Hepatocyte (in vitro differentiated cells): ENCODE measurements around the gene TMEM235. TPM values are rescaled to one million over a fixed set of nuclear protein-coding genes. Genes with fewer than 3 reads are reported as not detected.
A peak's percentile ranks its signal among the peaks of the same experiment; 100 is the strongest.

Source experiments
- DNase-seq: peaks from one replicate; pipeline ENCODE4 v3.0.0-alpha.2; 2016; ENCODE audit warnings: low spot score
- H2AFZ ChIP-seq: fragments of 200-600 bp; sonication (generic); 2 replicates; pipeline ENCODE4 v1.6.0; 2016; ENCODE audit warnings: antibody characterized with exemption, mild to moderate bottlenecking
- H3K27ac ChIP-seq: fragments of 200-600 bp; sonication (generic); 2 replicates; pipeline ENCODE4 v1.5.1; 2016; ENCODE audit warnings: mild to moderate bottlenecking
- H3K27me3 ChIP-seq: fragments of 200-600 bp; sonication (generic); 2 replicates; pipeline ENCODE4 v1.6.1; 2016
- H3K36me3 ChIP-seq: fragments of 200-600 bp; sonication (generic); replicated peaks from 2 replicates; pipeline ENCODE4 v1.5.1; 2016; ENCODE audit warnings: low read depth; ENCODE audit not compliant: insufficient read depth
- H3K4me1 ChIP-seq: fragments of 200-600 bp; sonication (generic); 2 replicates; pipeline ENCODE4 v1.5.1; 2016; ENCODE audit warnings: mild to moderate bottlenecking, moderate library complexity; ENCODE audit not compliant: insufficient read depth
- H3K4me2 ChIP-seq: fragments of 200-600 bp; sonication (generic); 2 replicates; pipeline ENCODE4 v1.6.0; 2016
- H3K4me3 ChIP-seq: fragments of 200-600 bp; sonication (generic); 2 replicates; pipeline ENCODE4 v1.5.1; 2016; ENCODE audit warnings: mild to moderate bottlenecking
- H3K79me2 ChIP-seq: fragments of 200-600 bp; sonication (generic); 2 replicates; pipeline ENCODE4 v1.6.0; 2017; ENCODE audit warnings: mild to moderate bottlenecking
- H3K9me2 ChIP-seq: fragments of 200-600 bp; sonication (generic); replicated peaks from 2 replicates; pipeline ENCODE4 v1.6.0; 2017; ENCODE audit warnings: mild to moderate bottlenecking; ENCODE audit not compliant: insufficient read depth
- H3K9me3 ChIP-seq: fragments of 200-600 bp; sonication (generic); 2 replicates; pipeline ENCODE4 v1.5.1; 2016; ENCODE audit warnings: low read depth, mild to moderate bottlenecking
- H4K20me1 ChIP-seq: fragments of 200-600 bp; sonication (generic); 2 replicates; pipeline ENCODE4 v1.6.0; 2016; ENCODE audit warnings: mild to moderate bottlenecking; ENCODE audit not compliant: insufficient read depth, poor library complexity, severe bottlenecking
- CTCF ChIP-seq: fragments of 200-600 bp; sonication (generic); IDR thresholded peaks from 2 replicates; pipeline ENCODE4 v1.5.1; 2016; ENCODE audit warnings: antibody characterized with exemption, mild to moderate bottlenecking; ENCODE audit not compliant: poor library complexity
- EZH2 ChIP-seq: fragments of 200-600 bp; sonication (generic); IDR thresholded peaks from 2 replicates; pipeline ENCODE4 v1.6.1; 2016; ENCODE audit warnings: antibody characterized with exemption, mild to moderate bottlenecking, borderline replicate concordance
- EZH2phosphoT487 ChIP-seq: fragments of 200-600 bp; sonication (generic); IDR thresholded peaks from one replicate; pipeline ENCODE4 v1.6.1; 2018; ENCODE audit warnings: antibody characterized with exemption, mild to moderate bottlenecking, low read depth, moderate library complexity; ENCODE audit not compliant: unreplicated experiment, severe bottlenecking
- WGBS: methylation state at CpG from one replicate; pipeline ENCODE4 v1.1.6; 2016; ENCODE audit warnings: low lambda C conversion rate; ENCODE audit errors: missing lambda C conversion rate; 5-methylcytosine and 5-hydroxymethylcytosine counted together
- polyA plus RNA-seq: library from polyadenylated mRNA; unstranded; fragments of >200 nt; fragmentation: Nextera tagmentation; extraction: Ambion mirVana; gene quantifications from 2 replicates; pipeline ENCODE4 v1.2.1, GENCODE V29; 2016
- total RNA-seq: library from RNA; depleted of rRNA; stranded (reverse); fragments of >200 nt; gene quantifications from 2 replicates; pipeline ENCODE4 v1.2.3, GENCODE V29; 2014

Gene TMEM235
- total and polyA plus RNA-seq, 2 experiments from 2014 or later, result 0.21 to 0.27 TPM

GRCh38 chr17:78268951-78269905, 37.8 kb downstream of the TMEM235 start:
- Histone ChIP-seq H2AFZ (peak overlapping the region; percentile 15), H3K4me3 (no peak overlapping the region)

DNA sequence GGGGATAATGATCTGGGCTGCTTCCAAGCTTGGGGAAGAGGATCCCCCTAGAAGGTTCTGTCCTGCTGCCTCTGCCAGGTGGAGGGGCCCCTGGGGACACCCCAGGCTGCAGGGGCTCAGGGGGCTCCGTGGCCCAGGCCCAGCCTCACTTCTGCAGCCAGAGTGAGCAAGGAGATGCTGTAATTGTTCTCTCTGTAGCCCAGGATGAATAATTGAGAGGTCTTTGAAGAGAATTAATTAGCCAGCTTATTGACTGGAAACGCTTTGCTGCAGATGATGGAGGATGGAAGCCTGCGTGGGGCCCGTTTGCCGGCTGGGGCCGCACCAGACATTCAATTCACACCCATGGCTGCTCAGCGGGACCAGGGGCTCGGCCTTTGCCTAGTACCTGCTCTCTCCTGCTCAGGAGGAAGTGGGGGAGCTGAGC, 38.5 kb downstream of the TMEM235 start:
- H4K20me1 ChIP-seq, result no peaks in the 10 kb centered on the region
- 39% methylated on average over 8 of the region's 8 CpGs for WGBS
- peak overlapping the region; percentile 92 for H3K27ac ChIP-seq
- TF ChIP-seq EZH2phosphoT487 (no peak), CTCF (no peak), EZH2 (no peak)
- H3K27me3 ChIP-seq, result no peaks in the 10 kb centered on the region
- H3K9me2 ChIP-seq, result no peaks in the 10 kb centered on the region
- H3K36me3 ChIP-seq, result no peaks in the 10 kb centered on the region
- H3K4me3 ChIP-seq, result no peak overlapping the region
- H3K79me2 ChIP-seq, result no peaks in the 10 kb centered on the region
- peak overlapping the region; percentile 75 for H3K4me2 ChIP-seq
- DNase-seq, result peak; percentile 8
- peak overlapping the region; percentile 15 for H2AFZ ChIP-seq
- H3K9me3 ChIP-seq, result no peaks in the 10 kb centered on the region
- peaks cover 64% of the 10 kb centered on the region for H3K4me1 ChIP-seq

More at GRCh38 chr17:78268951-78269905, 37.8 kb downstream of the TMEM235 start:
- no peak for TF ChIP-seq EZH2phosphoT487
- TF ChIP-seq EZH2, result no peak
- no peak for TF ChIP-seq CTCF
- H3K36me3 ChIP-seq, result no peaks in the 10 kb centered on the region
- peaks cover 64% of the 10 kb centered on the region for H3K4me1 ChIP-seq
- H3K4me2 ChIP-seq, result peak overlapping the region; percentile 75
- no peaks in the 10 kb centered on the region for H3K79me2 ChIP-seq
- no peaks in the 10 kb centered on the region for H4K20me1 ChIP-seq
- H3K27ac ChIP-seq, result peak overlapping the region; percentile 92
- DNase-seq, result peak; percentile 75
- H3K9me3 ChIP-seq, result no peaks in the 10 kb centered on the region
- WGBS, result 17% methylated on average over 30 of the region's 34 CpGs
- H3K27me3 ChIP-seq, result no peaks in the 10 kb centered on the region
- no peaks in the 10 kb centered on the region for H3K9me2 ChIP-seq

DNA sequence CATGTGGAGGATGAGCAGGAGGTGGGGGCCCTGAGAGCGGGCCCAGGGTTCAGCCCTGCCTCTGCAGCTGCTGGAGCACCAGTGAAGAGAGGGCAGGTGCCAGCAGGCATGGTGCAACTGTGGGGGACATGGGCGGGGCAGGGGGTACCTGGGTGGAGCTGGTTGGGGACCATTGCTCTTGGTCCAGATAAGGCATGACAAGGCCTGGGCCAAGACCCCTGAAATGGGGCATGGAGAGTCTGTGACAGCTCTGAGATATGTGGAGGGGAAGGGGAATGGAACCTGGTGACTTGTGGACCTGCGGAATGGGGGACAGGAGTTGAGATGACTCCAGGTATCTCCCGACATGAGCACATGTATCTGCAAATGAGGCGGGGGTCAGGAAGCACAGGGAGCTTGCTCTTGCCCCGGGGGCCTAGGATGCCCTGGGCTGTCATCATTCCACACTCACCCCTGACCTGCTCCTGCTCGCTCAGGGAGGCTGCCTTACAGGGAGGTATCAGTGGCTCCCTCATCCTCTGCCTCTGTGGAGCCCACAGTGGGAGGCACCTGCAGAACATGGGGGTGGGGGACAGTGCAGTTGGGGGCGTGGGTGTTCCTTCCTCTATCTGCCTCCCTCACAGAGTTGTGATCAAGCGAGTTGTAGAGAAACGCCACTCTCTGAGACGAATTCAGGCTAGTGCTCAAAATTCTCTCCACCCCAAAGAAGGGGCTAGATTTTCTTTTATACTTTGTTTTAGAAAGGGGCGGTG, 40.2 kb downstream of the TMEM235 start:
- no peaks in the 10 kb centered on the region for H3K79me2 ChIP-seq
- no peaks in the 10 kb centered on the region for H3K9me3 ChIP-seq
- H3K27me3 ChIP-seq, result no peaks in the 10 kb centered on the region
- no peak overlapping the region for H3K4me3 ChIP-seq
- H3K9me2 ChIP-seq, result no peaks in the 10 kb centered on the region
- TF ChIP-seq EZH2phosphoT487, result no peak
- no peak for TF ChIP-seq CTCF
- TF ChIP-seq EZH2, result no peak
- H3K27ac ChIP-seq, result peak overlapping the region; percentile 59
- H3K4me1 ChIP-seq, result peaks cover 58% of the 10 kb centered on the region
- H4K20me1 ChIP-seq, result no peaks in the 10 kb centered on the region
- H3K36me3 ChIP-seq, result no peaks in the 10 kb centered on the region
- peak; percentile 14 for DNase-seq
- WGBS, result 48% methylated on average over 12 of the region's 12 CpGs
- H2AFZ ChIP-seq, result no peak overlapping the region
- H3K4me2 ChIP-seq, result peak overlapping the region; percentile 4
